SK-N-MC (cell line): ENCODE measurements around the gene KRT82.

ENCODE experiments used
- DNase-seq: peaks from one replicate; pipeline ENCODE4 v3.0.0-alpha.2; 2011; ENCODE audit warnings: low read depth, low spot score
- H3K27ac ChIP-seq: fragments of 200-600 bp; sonication (generic); 2 replicates; pipeline ENCODE4 v1.5.1; 2016; ENCODE audit warnings: mixed run types
- H3K36me3 ChIP-seq: fragments of 200-600 bp; sonication (generic); 2 replicates; pipeline ENCODE4 v1.6.1; 2017; ENCODE audit warnings: antibody characterized with exemption, low read length, mixed read lengths; ENCODE audit not compliant: insufficient read depth
- H3K4me3 ChIP-seq: fragments of 200-600 bp; sonication (generic); 2 replicates; pipeline ENCODE4 v1.5.1; 2016
- H3K9ac ChIP-seq: fragments of 200-600 bp; sonication (generic); 2 replicates; pipeline ENCODE4 v1.8.0; 2017; ENCODE audit warnings: mixed run types, mixed read lengths; ENCODE audit not compliant: insufficient read length
- H3K9me3 ChIP-seq: fragments of 200-600 bp; sonication (generic); 2 replicates; pipeline ENCODE4 v1.6.1; 2017; ENCODE audit warnings: low read depth, mild to moderate bottlenecking, antibody characterized with exemption, low read length, moderate library complexity, mixed read lengths
- EZH2 ChIP-seq: fragments of 200-600 bp; sonication (generic); IDR thresholded peaks from one replicate; pipeline ENCODE4 v1.6.1; 2017; ENCODE audit warnings: antibody characterized with exemption
- FOXP2 ChIP-seq: optimal IDR thresholded peaks from 2 replicates; pipeline ENCODE3; 2011; ENCODE audit warnings: mild to moderate bottlenecking, moderate library complexity; ENCODE audit not compliant: insufficient read depth; ENCODE audit errors: extremely low read length, control extremely low read depth
- POLR2AphosphoS5 ChIP-seq: IDR thresholded peaks from 2 replicates; pipeline ENCODE4 v1.6.1; 2012; ENCODE audit warnings: mild to moderate bottlenecking, low read depth, low read length, borderline replicate concordance

KRT82 gene

DNA sequence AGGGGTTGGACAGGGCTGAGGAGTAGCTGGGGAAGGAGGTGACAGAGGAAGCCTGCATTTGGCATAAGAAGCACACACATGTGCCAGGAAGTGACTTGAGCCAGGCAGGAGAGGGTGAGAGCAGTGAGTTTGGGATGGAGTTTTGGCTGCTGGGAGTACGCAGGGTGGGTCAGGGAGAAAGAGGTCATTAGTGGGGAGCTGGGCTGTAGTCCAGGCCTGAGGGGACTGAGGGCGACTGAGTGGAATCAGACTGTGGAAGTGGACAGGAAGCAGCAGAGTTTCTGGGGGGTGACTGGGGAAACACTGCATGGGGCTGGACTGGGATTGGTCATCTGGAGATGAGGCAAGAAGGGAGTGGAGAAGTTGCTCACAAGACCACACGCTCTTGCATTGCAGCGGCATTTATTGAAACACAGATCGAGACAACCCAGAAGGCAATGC, 46.5 kb downstream of the KRT82 start:
- Histone ChIP-seq H3K4me3 (no peak overlapping the region), H3K9ac (no peak overlapping the region), H3K27ac (no peak overlapping the region), H3K9me3 (no peaks in the 10 kb centered on the region), H3K36me3 (no peaks in the 10 kb centered on the region)
- DNase-seq = no peak
- TF ChIP-seq FOXP2 (no peak), POLR2AphosphoS5 (no peak), EZH2 (no peak)

DNA sequence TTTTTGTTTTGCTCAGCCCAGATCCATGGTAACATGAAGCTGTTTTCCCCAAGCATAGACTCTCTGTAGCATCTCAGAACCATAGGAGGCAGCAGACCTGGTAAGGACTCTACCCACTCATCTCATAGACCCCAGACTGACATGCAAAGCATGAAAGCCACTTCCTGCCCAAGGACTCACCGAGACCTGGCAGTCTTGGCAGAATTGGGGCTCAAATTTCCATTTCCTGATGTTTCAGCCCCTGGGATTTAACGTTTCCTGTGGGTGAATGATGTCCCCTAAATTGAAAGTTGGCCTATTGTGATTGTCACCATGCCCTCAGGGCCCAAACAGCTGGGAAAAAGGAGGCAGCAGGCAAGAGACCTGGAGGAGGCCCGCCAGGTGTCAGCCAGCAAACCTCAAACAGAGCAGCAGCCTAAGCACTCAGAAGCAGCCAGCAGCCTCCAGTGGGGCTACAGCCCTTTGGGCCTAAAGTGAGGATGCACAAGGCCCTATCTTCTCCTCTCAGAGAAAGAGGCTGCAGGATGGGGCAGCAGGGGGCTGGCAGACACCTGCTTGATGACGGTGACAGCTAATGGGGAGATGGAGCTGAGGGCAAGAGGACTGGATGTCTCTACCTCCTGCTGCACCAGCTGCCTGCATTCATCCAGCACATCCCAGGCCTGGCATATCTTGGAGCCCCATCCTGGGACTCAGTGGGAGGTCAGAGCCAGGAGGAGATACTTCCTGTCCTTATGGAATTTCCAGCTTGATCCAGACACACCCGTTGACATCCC, 47.4 kb downstream of the KRT82 start:
- H3K27ac ChIP-seq = no peak overlapping the region
- H3K9me3 ChIP-seq = no peaks in the 10 kb centered on the region
- no peak overlapping the region for H3K9ac ChIP-seq
- TF ChIP-seq EZH2 (no peak), POLR2AphosphoS5 (no peak), FOXP2 (no peak)
- no peak for DNase-seq
- no peaks in the 10 kb centered on the region for H3K36me3 ChIP-seq
- no peak overlapping the region for H3K4me3 ChIP-seq

- H3K9me3 ChIP-seq = no peaks in the 10 kb centered on the region
- TF ChIP-seq FOXP2 = no peak
- no peak for TF ChIP-seq POLR2AphosphoS5
- no peak for TF ChIP-seq EZH2
- H3K4me3 ChIP-seq = no peak overlapping the region
- DNase-seq = no peak
- H3K27ac ChIP-seq = no peak overlapping the region
- H3K9ac ChIP-seq = no peak overlapping the region
- no peaks in the 10 kb centered on the region for H3K36me3 ChIP-seq
These were observed 49.2 kb downstream of the KRT82 start for GRCh38 chr12:52356762-52357580.

DNA sequence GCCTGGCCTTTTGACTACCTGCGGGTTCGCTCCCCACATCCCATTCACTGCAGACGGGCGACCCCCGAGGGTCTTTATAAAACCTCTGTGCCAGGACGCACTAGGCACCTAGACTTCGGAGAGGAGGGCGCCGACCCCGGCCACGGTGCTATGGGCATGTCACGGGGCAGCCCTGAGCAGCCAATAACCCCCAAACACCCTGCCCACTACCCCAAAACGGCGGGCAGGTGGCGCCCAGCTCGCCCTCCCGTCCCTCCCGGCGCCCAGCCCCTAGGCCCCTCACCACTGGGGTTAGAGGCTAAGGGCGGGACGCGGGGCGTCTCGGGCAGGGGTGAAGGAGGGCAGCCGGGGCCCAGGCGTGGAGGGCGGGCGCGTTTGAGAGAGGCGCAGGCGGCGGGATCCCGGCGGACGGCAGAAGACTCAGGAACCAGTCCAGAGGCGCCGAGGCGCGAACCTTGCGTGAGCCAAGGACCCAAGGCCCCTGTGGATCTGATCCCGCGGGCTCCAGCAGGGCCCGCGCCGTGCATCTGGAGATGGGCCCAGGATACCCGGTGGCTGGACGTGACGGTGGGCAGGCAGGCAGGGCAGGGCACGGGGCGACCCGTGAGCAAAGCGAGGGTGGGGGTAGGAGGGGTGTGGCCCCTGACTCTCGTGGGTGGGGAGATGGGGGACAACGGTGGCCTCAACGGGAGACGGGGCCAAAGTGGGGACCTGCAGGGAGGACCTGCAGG, 49.9 kb downstream of the KRT82 start:
- DNase-seq = no peak
- H3K4me3 ChIP-seq = no peak overlapping the region
- H3K27ac ChIP-seq = no peak overlapping the region
- no peaks in the 10 kb centered on the region for H3K9me3 ChIP-seq
- no peak overlapping the region for H3K9ac ChIP-seq
- no peaks in the 10 kb centered on the region for H3K36me3 ChIP-seq
- TF ChIP-seq EZH2 (no peak), POLR2AphosphoS5 (no peak), FOXP2 (no peak)

GRCh38 chr12:52355176-52355575, 51.0 kb downstream of the KRT82 start:
- no peaks in the 10 kb centered on the region for H3K9me3 ChIP-seq
- no peak overlapping the region for H3K4me3 ChIP-seq
- no peak overlapping the region for H3K27ac ChIP-seq
- H3K9ac ChIP-seq = no peak overlapping the region
- DNase-seq = no peak
- no peaks in the 10 kb centered on the region for H3K36me3 ChIP-seq
- TF ChIP-seq POLR2AphosphoS5 (no peak), EZH2 (no peak), FOXP2 (no peak)

- no peak for DNase-seq
- H3K9me3 ChIP-seq = no peaks in the 10 kb centered on the region
- H3K4me3 ChIP-seq = no peak overlapping the region
- H3K27ac ChIP-seq = no peak overlapping the region
- H3K9ac ChIP-seq = no peak overlapping the region
- TF ChIP-seq EZH2 (no peak), POLR2AphosphoS5 (no peak), FOXP2 (no peak)
- H3K36me3 ChIP-seq = no peaks in the 10 kb centered on the region
These were observed 51.9 kb downstream of the KRT82 start for GRCh38 chr12:52354200-52354599.

DNA sequence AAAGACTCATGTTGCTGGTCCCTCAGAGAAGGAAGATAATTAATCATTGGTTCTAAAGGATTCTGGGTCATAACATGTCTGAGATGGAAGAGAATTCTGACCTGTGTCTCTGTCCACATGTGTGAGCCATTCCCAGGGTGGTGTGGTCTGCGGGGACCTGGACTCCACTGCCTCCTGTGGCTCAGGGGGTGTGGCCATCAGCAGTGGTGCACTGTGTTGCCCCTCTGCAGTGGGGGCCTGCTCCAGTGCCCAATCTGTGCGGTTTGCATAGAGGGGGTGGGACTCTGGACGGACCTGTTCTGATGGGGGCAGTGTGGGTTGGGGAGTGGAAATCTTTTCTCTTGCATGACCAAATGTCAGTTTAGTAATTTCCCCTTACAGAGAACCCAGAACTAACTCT, 52.4 kb downstream of the KRT82 start:
- Histone ChIP-seq H3K27ac (no peak overlapping the region), H3K9ac (no peak overlapping the region), H3K36me3 (no peaks in the 10 kb centered on the region), H3K4me3 (no peak overlapping the region), H3K9me3 (no peaks in the 10 kb centered on the region)
- no peak for DNase-seq
- no peak for TF ChIP-seq POLR2AphosphoS5
- no peak for TF ChIP-seq EZH2
- no peak for TF ChIP-seq FOXP2

DNA sequence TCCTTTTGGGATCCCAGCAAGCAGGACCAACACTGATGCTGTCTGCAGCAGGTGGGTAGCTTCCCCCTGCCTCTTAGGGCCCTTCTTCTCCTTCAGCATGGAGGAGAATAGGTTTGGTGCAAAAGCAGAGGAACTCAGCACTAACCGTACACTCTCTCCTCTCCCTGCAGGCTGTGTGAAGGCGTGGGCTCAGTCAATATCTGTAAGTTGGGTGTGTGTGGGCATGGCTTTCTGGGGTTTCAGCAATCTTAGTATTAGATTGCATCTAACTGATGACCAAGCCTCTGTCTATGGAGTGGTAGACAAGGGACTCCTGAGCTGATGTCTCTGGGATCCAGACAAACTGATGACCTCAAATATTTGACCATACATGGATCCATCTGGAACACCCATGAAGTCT, 53.2 kb downstream of the KRT82 start:
- TF ChIP-seq EZH2 = no peak
- Histone ChIP-seq H3K4me3 (no peak overlapping the region), H3K9ac (no peak overlapping the region), H3K9me3 (no peaks in the 10 kb centered on the region), H3K27ac (no peak overlapping the region), H3K36me3 (no peaks in the 10 kb centered on the region)
- DNase-seq = no peak
